Vagina (tissue), 2 donors: Measurements from ENCODE around the gene FZD10.

ENCODE experiments used
- POLR2A ChIP-seq, 2 donors: fragments of 450-650 bp; IDR thresholded peaks; one replicate each; pipeline ENCODE4 v1.6.1; 2017; ENCODE audit warnings: antibody characterized with exemption in 2 of 2, mild to moderate bottlenecking in 2 of 2, moderate library complexity in 2 of 2
- POLR2AphosphoS5 ChIP-seq, 2 donors: sonication (generic); formaldehyde crosslinking; IDR thresholded peaks; one replicate each; pipeline ENCODE4 v1.9.0; 2017; ENCODE audit warnings: antibody characterized with exemption in 2 of 2, mild to moderate bottlenecking in 2 of 2, low read depth in 1 of 2; ENCODE audit not compliant: insufficient read depth in 1 of 2
- TF ChIP-seq, protein P1 (sequence below), 3 experiments: fragments of 450-650 bp in 2 of 3; fragments of 200-600 bp in 1 of 3; sonication (generic) in 1 of 3; IDR thresholded peaks; one replicate each; pipeline ENCODE4 v1.5.1; 2017 to 2019; ENCODE audit warnings: antibody characterized with exemption in 3 of 3, mild to moderate bottlenecking in 2 of 3, moderate library complexity in 2 of 3

DNA sequence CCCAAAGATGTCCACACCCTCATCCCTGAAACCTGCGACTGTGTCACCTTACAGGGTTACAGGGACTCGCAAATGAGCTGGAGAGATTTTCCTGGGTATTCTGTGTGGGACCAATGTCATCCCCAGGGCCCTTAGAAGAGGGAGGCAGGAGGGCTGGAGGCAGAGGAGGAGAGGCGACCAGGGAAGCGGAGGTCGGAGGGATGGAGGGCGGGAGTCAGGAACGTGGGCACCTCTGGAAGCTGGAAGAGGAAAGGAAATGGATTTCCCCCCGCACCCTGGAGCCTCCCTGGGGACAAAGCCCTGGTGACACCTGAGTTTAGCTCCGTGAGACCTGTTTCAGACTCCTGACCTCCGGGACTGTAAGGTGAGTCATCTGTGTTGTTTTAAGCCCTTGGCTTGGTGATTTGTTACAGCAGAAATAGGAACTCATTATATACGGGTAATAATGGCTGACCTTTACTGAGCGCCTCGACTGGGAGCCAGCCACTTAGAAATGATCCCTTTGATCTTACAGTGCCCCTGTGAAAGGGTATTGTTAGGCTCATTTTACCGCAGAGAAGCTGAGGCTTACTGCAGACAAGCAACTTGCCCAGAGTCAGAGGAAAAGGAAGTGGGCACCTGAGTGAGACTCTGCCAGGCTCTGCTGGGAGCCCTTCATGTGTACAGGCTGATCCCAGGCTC lies 29.3 kb upstream of the FZD10 start:
- TF ChIP-seq, protein P1, sequence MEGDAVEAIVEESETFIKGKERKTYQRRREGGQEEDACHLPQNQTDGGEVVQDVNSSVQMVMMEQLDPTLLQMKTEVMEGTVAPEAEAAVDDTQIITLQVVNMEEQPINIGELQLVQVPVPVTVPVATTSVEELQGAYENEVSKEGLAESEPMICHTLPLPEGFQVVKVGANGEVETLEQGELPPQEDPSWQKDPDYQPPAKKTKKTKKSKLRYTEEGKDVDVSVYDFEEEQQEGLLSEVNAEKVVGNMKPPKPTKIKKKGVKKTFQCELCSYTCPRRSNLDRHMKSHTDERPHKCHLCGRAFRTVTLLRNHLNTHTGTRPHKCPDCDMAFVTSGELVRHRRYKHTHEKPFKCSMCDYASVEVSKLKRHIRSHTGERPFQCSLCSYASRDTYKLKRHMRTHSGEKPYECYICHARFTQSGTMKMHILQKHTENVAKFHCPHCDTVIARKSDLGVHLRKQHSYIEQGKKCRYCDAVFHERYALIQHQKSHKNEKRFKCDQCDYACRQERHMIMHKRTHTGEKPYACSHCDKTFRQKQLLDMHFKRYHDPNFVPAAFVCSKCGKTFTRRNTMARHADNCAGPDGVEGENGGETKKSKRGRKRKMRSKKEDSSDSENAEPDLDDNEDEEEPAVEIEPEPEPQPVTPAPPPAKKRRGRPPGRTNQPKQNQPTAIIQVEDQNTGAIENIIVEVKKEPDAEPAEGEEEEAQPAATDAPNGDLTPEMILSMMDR (IDR thresholded peaks at IDR 0.05) = no peak
- no peak for TF ChIP-seq POLR2AphosphoS5 (IDR thresholded peaks at IDR 0.05; ENCODE audit: insufficient read depth in 1 of 2, low read depth in 1 of 2)
- no peak for TF ChIP-seq POLR2A (IDR thresholded peaks at IDR 0.05)
